MM.1S (cell line): ENCODE data around the gene EXOSC7.

ENCODE experiments used
- DNase-seq: peaks from one replicate; pipeline ENCODE4 v3.0.0-alpha.2; 2015
- H2AFZ ChIP-seq: fragments of 300-600 bp; sonication (generic); 2 replicates; pipeline ENCODE4 v1.6.0; 2016; ENCODE audit warnings: antibody characterized with exemption, low read length
- H3F3A ChIP-seq: fragments of 300-600 bp; sonication (generic); 2 replicates; pipeline ENCODE4 v1.6.1; 2016; ENCODE audit warnings: mild to moderate bottlenecking, antibody characterized with exemption, low read length, moderate library complexity, mixed read lengths; ENCODE audit not compliant: insufficient read depth
- H3K27ac ChIP-seq: fragments of 300-600 bp; sonication (generic); 2 replicates; pipeline ENCODE4 v1.5.1; 2016; ENCODE audit warnings: mild to moderate bottlenecking, low read length
- H3K27me3 ChIP-seq: fragments of 300-600 bp; sonication (generic); replicated peaks from 2 replicates; pipeline ENCODE4 v1.6.0; 2016; ENCODE audit warnings: low read length; ENCODE audit not compliant: insufficient read depth
- H3K36me3 ChIP-seq: fragments of 300-600 bp; sonication (generic); replicated peaks from 2 replicates; pipeline ENCODE4 v1.6.1; 2016; ENCODE audit warnings: mild to moderate bottlenecking, low read length, mixed read lengths; ENCODE audit not compliant: insufficient read depth
- H3K4me1 ChIP-seq: fragments of 300-600 bp; sonication (generic); 2 replicates; pipeline ENCODE4 v1.6.1; 2016; ENCODE audit warnings: low read length, mixed read lengths
- H3K4me2 ChIP-seq: fragments of 300-600 bp; sonication (generic); 2 replicates; pipeline ENCODE4 v1.6.0; 2016; ENCODE audit warnings: low read depth, low read length
- H3K4me3 ChIP-seq: fragments of 300-600 bp; sonication (generic); 2 replicates; pipeline ENCODE4 v1.5.1; 2016; ENCODE audit warnings: low read length, mixed read lengths
- H3K79me2 ChIP-seq: fragments of 300-600 bp; sonication (generic); 2 replicates; pipeline ENCODE4 v1.6.1; 2016; ENCODE audit warnings: mixed run types, low read length, mixed read lengths
- H3K9ac ChIP-seq: fragments of 300-600 bp; sonication (generic); 2 replicates; pipeline ENCODE4 v1.6.1; 2016; ENCODE audit warnings: low read length, mixed read lengths
- H3K9me2 ChIP-seq: fragments of 300-600 bp; sonication (generic); replicated peaks from 2 replicates; pipeline ENCODE4 v1.6.1; 2016; ENCODE audit warnings: mild to moderate bottlenecking, low read length, mixed read lengths; ENCODE audit not compliant: insufficient read depth
- H3K9me3 ChIP-seq: fragments of 300-600 bp; sonication (generic); replicated peaks from 2 replicates; pipeline ENCODE4 v1.6.1; 2016; ENCODE audit warnings: mild to moderate bottlenecking, low read length, mixed read lengths; ENCODE audit not compliant: insufficient read depth
- H4K20me1 ChIP-seq: fragments of 300-600 bp; sonication (generic); 2 replicates; pipeline ENCODE4 v1.6.1; 2016; ENCODE audit warnings: mild to moderate bottlenecking, low read length, moderate library complexity, mixed read lengths; ENCODE audit not compliant: insufficient read depth
- CTCF ChIP-seq: fragments of 300-600 bp; sonication (generic); IDR thresholded peaks from 2 replicates; pipeline ENCODE4 v1.5.1; 2016; ENCODE audit warnings: antibody characterized with exemption, low read length, mixed read lengths
- EZH2 ChIP-seq: fragments of 300-600 bp; sonication (generic); optimal IDR thresholded peaks from 2 replicates; pipeline ENCODE3; 2017; ENCODE audit warnings: low read depth, mild to moderate bottlenecking, antibody characterized with exemption, low read length, mixed read lengths
- EZH2phosphoT487 ChIP-seq: fragments of 300-600 bp; sonication (generic); IDR thresholded peaks from 2 replicates; pipeline ENCODE4 v1.6.1; 2018; ENCODE audit warnings: antibody characterized with exemption, low read length

EXOSC7 gene

GRCh38 chr3:44965165-44965564 is 10.9 kb upstream of the EXOSC7 start:
- Histone ChIP-seq H3K4me1 (no peaks in the 10 kb centered on the region; the same call in 1 of the 2 replicates), H4K20me1 (no peaks in the 10 kb centered on the region)

GRCh38 chr3:44966795-44967278 is 9.2 kb upstream of the EXOSC7 start:
- Histone ChIP-seq H3K4me2 (no peak overlapping the region), H3K27ac (no peak overlapping the region), H3K9me2 (no peaks in the 10 kb centered on the region), H3K4me3 (no peak overlapping the region), H4K20me1 (no peaks in the 10 kb centered on the region), H3K9ac (no peak overlapping the region), H3K4me1 (no peaks in the 10 kb centered on the region; the same call in 1 of the 2 replicates), H3K79me2 (peaks cover 65% of the 10 kb centered on the region), H3K9me3 (no peaks in the 10 kb centered on the region), H2AFZ (no peak overlapping the region), H3K36me3 (no peaks in the 10 kb centered on the region), H3K27me3 (no peaks in the 10 kb centered on the region), H3F3A (no peaks in the 10 kb centered on the region)
- DNase-seq: no peak
- no peak for TF ChIP-seq CTCF
- TF ChIP-seq EZH2: no peak
- TF ChIP-seq EZH2phosphoT487: no peak

More at GRCh38 chr3:44965165-44965564, 10.9 kb upstream of the EXOSC7 start:
- Histone ChIP-seq H2AFZ (no peak overlapping the region), H3K4me3 (no peak overlapping the region), H3K36me3 (no peaks in the 10 kb centered on the region), H3K27me3 (no peaks in the 10 kb centered on the region), H3K4me2 (no peak overlapping the region), H3K9me3 (no peaks in the 10 kb centered on the region), H3F3A (no peaks in the 10 kb centered on the region), H3K9me2 (no peaks in the 10 kb centered on the region), H3K9ac (no peak overlapping the region), H3K27ac (no peak overlapping the region), H3K79me2 (peaks cover 61% of the 10 kb centered on the region)
- no peak for DNase-seq
- no peak for TF ChIP-seq EZH2
- TF ChIP-seq EZH2phosphoT487: no peak
- TF ChIP-seq CTCF: no peak

GRCh38 chr3:44968447-44968858 is 7.6 kb upstream of the EXOSC7 start:
- H3K27ac ChIP-seq: no peak overlapping the region
- H3K4me2 ChIP-seq: no peak overlapping the region
- H3K4me1 ChIP-seq: no peaks in the 10 kb centered on the region; the same call in 1 of the 2 replicates
- H3K27me3 ChIP-seq: no peaks in the 10 kb centered on the region
- H3K9me3 ChIP-seq: no peaks in the 10 kb centered on the region
- TF ChIP-seq EZH2phosphoT487 (no peak), CTCF (no peak)
- peaks cover 71% of the 10 kb centered on the region for H3K79me2 ChIP-seq
- no peaks in the 10 kb centered on the region for H3K36me3 ChIP-seq
- H3F3A ChIP-seq: no peaks in the 10 kb centered on the region
- no peak overlapping the region for H2AFZ ChIP-seq
- H3K4me3 ChIP-seq: no peak overlapping the region
- H4K20me1 ChIP-seq: no peaks in the 10 kb centered on the region
- no peak overlapping the region for H3K9ac ChIP-seq
- no peaks in the 10 kb centered on the region for H3K9me2 ChIP-seq
- DNase-seq: no peak
